GM23248 (cell line): ENCODE results near the gene RABL3.

Experiments
- EZH2 ChIP-seq: fragments of 200-600 bp; sonication (generic); IDR thresholded peaks from 2 replicates; pipeline ENCODE4 v1.6.1; 2018; ENCODE audit warnings: antibody characterized with exemption, mild to moderate bottlenecking; ENCODE audit not compliant: insufficient read depth, poor library complexity, severe bottlenecking
- EZH2phosphoT487 ChIP-seq: fragments of 200-600 bp; sonication (generic); IDR thresholded peaks from 2 replicates; pipeline ENCODE4 v1.6.1; 2018; ENCODE audit warnings: antibody characterized with exemption, moderate library complexity, mild to moderate bottlenecking, low read depth; ENCODE audit not compliant: insufficient read depth

- no peak for TF ChIP-seq EZH2phosphoT487
- TF ChIP-seq EZH2, result no peak
Observed at GRCh38 chr3:120706950-120707349, 35.4 kb downstream of the RABL3 start.
